Ishikawa (cell line): Measurements from ENCODE around the gene EFNB3.
A peak's percentile ranks its signal among the peaks of the same experiment; 100 is the strongest.

ENCODE experiments used
- CEBPB ChIP-seq: IDR thresholded peaks from 2 replicates; pipeline ENCODE4 v1.6.1; 2012
- CREB1 ChIP-seq: IDR thresholded peaks from 2 replicates; pipeline ENCODE4 v1.6.1; 2012; ENCODE audit warnings: low read depth
- EGR1 ChIP-seq: IDR thresholded peaks from 2 replicates; pipeline ENCODE4 v1.6.1; 2012
- EP300 ChIP-seq: IDR thresholded peaks from 2 replicates; pipeline ENCODE4 v1.6.1; 2012; ENCODE audit warnings: borderline replicate concordance
- FOXM1 ChIP-seq: IDR thresholded peaks from 2 replicates; pipeline ENCODE4 v1.6.1; 2012; ENCODE audit warnings: low read depth, borderline replicate concordance
- NFIC ChIP-seq: IDR thresholded peaks from 2 replicates; pipeline ENCODE4 v1.6.1; 2012
- RAD21 ChIP-seq: IDR thresholded peaks from 2 replicates; pipeline ENCODE4 v1.6.1; 2012; ENCODE audit warnings: low read depth
- TAF1 ChIP-seq: IDR thresholded peaks from 2 replicates; pipeline ENCODE4 v1.6.1; 2012; ENCODE audit warnings: low read depth, mild to moderate bottlenecking
- TCF12 ChIP-seq: IDR thresholded peaks from 2 replicates; pipeline ENCODE4 v1.6.1; 2012; ENCODE audit warnings: low read depth
- TEAD4 ChIP-seq: IDR thresholded peaks from 2 replicates; pipeline ENCODE4 v1.6.1; 2012
- YY1 ChIP-seq: IDR thresholded peaks from 2 replicates; pipeline ENCODE4 v1.6.1; 2012; ENCODE audit warnings: low read depth
- ZBTB7A ChIP-seq: IDR thresholded peaks from 2 replicates; pipeline ENCODE4 v1.6.1; 2012; ENCODE audit warnings: low read depth
- TF ChIP-seq, protein P1 (sequence below): IDR thresholded peaks from 2 replicates; pipeline ENCODE4 v1.6.1; 2012
- TF ChIP-seq, protein P2 (sequence below): IDR thresholded peaks from 2 replicates; pipeline ENCODE4 v1.6.1; 2012; ENCODE audit warnings: low read depth, mild to moderate bottlenecking
- TF ChIP-seq, protein P3 (sequence below): IDR thresholded peaks from 2 replicates; pipeline ENCODE4 v1.6.1; 2012

Gene EFNB3

DNA sequence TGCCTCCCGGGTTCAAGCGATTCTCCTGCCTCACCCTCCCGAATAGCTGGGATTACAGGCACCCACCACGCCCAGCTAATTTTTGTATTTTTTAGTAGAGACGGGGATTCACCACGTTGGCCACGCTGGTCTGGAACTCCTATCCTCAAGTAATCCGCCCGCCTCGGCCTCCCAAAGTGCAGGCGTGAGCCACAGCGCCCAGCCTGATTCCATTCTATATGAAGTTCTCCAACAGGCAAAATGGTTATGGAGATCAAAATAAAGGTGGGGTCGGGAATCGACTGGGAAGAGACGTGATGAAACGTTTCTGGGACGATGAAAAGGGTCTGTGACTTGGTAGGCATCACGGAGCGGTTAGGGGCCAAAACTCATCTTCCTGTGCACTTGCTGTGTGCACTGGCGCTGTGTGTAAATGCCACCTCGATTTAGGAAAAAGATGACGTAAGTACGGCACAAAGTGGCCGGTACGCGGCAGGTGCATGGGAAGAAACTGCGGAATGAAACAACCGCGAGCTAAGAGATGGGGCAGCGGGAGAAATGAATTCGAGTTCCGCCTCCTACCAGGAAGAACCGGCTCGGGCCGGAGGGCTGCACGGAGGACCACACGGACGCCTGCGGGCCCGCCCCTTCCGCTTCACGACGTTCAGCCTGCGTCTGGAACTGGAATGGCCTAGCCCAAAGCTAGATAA, 19.3 kb upstream of the EFNB3 start:
- TF ChIP-seq EP300 (peak; percentile 27; the same call in 1 of the 2 replicates), FOXM1 (no peak), TEAD4 (peak; percentile 39; the same call in 1 of the 2 replicates), YY1 (peak; percentile 60), CREB1 (peak; percentile 48; the same call in 1 of the 2 replicates), RAD21 (no peak), TCF12 (peak; percentile 60; the same call in 1 of the 2 replicates), NFIC (no peak), TAF1 (peak; percentile 63; the same call in 1 of the 2 replicates), CEBPB (no peak), ZBTB7A (no peak), EGR1 (no peak)
- TF ChIP-seq, protein P1, sequence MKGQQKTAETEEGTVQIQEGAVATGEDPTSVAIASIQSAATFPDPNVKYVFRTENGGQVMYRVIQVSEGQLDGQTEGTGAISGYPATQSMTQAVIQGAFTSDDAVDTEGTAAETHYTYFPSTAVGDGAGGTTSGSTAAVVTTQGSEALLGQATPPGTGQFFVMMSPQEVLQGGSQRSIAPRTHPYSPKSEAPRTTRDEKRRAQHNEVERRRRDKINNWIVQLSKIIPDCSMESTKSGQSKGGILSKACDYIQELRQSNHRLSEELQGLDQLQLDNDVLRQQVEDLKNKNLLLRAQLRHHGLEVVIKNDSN, result no peak
- TF ChIP-seq, protein P2, sequence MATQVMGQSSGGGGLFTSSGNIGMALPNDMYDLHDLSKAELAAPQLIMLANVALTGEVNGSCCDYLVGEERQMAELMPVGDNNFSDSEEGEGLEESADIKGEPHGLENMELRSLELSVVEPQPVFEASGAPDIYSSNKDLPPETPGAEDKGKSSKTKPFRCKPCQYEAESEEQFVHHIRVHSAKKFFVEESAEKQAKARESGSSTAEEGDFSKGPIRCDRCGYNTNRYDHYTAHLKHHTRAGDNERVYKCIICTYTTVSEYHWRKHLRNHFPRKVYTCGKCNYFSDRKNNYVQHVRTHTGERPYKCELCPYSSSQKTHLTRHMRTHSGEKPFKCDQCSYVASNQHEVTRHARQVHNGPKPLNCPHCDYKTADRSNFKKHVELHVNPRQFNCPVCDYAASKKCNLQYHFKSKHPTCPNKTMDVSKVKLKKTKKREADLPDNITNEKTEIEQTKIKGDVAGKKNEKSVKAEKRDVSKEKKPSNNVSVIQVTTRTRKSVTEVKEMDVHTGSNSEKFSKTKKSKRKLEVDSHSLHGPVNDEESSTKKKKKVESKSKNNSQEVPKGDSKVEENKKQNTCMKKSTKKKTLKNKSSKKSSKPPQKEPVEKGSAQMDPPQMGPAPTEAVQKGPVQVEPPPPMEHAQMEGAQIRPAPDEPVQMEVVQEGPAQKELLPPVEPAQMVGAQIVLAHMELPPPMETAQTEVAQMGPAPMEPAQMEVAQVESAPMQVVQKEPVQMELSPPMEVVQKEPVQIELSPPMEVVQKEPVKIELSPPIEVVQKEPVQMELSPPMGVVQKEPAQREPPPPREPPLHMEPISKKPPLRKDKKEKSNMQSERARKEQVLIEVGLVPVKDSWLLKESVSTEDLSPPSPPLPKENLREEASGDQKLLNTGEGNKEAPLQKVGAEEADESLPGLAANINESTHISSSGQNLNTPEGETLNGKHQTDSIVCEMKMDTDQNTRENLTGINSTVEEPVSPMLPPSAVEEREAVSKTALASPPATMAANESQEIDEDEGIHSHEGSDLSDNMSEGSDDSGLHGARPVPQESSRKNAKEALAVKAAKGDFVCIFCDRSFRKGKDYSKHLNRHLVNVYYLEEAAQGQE, result no peak
- TF ChIP-seq, protein P3, sequence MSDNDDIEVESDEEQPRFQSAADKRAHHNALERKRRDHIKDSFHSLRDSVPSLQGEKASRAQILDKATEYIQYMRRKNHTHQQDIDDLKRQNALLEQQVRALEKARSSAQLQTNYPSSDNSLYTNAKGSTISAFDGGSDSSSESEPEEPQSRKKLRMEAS, result peak; percentile 84

DNA sequence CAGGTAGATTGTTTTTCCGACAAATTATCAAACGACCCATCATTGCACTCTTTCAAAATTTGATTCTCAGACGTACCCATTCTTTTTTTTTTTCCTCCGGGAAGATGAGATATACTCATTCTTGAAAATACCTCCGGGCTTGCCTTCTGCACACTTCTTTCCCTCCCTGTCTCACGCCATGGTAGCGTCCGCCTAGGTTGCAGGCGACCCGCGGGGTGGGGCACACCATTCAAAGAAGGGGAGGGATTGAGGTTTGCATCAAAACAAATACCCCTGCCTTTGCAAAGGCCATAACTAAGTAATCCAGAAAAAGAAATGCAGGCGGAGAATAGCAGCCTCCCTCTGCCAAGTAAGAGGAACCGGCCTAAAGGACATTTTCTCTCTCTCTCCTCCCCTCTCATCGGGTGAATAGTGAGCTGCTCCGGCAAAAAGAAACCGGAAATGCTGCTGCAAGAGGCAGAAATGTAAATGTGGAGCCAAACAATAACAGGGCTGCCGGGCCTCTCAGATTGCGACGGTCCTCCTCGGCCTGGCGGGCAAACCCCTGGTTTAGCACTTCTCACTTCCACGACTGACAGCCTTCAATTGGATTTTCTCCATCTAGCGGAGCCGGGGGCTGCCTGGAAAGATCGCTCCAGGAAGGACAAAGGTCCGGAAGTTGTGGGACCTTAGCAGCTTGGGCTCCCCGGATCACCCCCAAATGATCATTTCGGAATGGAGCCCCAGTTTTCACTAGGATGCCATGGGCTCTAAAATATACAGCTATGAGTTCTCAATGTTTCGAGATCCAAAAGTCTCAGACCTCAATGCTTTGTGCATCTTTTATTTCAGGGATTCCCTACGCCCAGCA, 18.6 kb upstream of the EFNB3 start:
- TF ChIP-seq CREB1 (no peak), FOXM1 (0 out of 2 replicates have a peak, but pooled peaks have one; percentile 20), TAF1 (peak; percentile 69; the same call in 1 of the 2 replicates)

DNA sequence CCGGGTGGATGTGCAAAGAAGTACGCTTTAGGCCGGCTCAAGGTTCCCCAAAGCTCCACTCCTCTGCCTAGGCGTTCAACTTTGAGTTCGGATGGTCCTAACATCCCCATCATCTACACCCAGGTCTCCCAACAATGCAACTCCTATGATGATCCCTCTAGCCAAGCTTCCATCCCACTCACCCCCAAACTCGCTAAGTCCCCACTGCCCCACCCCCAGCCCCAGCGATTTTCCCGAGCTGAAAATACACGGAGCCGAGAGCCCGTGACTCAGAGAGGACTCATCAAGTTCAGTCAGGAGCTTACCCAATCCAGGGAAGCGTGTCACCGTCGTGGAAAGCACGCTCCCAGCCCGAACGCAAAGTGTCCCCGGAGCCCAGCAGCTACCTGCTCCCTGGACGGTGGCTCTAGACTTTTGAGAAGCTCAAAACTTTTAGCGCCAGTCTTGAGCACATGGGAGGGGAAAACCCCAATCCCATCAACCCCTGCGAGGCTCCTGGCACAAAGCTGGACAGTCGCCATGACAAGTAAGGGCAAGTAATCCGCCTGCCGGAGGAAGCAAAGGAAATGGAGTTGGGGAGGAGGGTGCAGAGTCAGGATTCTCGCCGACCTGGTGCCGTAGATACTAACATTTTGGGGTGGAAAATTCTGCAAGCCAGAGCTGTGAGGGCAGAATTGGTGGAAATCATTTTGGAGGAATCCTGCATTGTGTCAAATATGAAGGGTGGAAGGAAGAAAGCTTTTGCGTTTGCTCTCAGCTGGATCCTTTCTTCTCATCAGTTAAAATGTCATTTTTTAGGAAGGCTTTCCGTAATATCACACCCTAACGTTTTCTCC, 17.7 kb upstream of the EFNB3 start, which contains the start of gene TP53:
TSS of gene TP53 (minus strand) at position 419 of the 836 bp plus-strand sequence. CDS start 10,896 bp downstream, outside the sequence.
- TF ChIP-seq EGR1 (peak; percentile 53), ZBTB7A (no peak), EP300 (no peak), NFIC (no peak), CEBPB (peak; percentile 38; the same call in 1 of the 2 replicates), TCF12 (peak; percentile 60; the same call in 1 of the 2 replicates), YY1 (peak; percentile 99), RAD21 (no peak), TEAD4 (peak; percentile 25; the same call in 1 of the 2 replicates), CREB1 (no peak), TAF1 (peak; percentile 87), FOXM1 (no peak)
- TF ChIP-seq, protein P3, result peak; percentile 95
- TF ChIP-seq, protein P2, result no peak
- TF ChIP-seq, protein P1, result peak; percentile 60; the same call in 1 of the 2 replicates
